Transverse colon (tissue), 4 donors: ENCODE data around the gene CHMP5.

Experiments
- CTCF ChIP-seq, 5 experiments: fragments of 200-600 bp in 3 of 5; fragments of 450-650 bp in 2 of 5; sonication (generic) in 3 of 5; IDR thresholded peaks; 1 replicate in 2 of 5; 2 replicates in 3 of 5; pipeline ENCODE4 v1.5.1; 2016 to 2017; ENCODE audit warnings: antibody characterized with exemption in 5 of 5, inconsistent platforms in 3 of 5, mild to moderate bottlenecking in 2 of 5, moderate library complexity in 1 of 5
- POLR2A ChIP-seq: fragments of 450-650 bp; IDR thresholded peaks from one replicate; pipeline ENCODE4 v1.6.1; 2016; ENCODE audit warnings: antibody characterized with exemption, mild to moderate bottlenecking, moderate library complexity
- POLR2AphosphoS5 ChIP-seq, 3 donors: sonication (generic); formaldehyde crosslinking; IDR thresholded peaks; one replicate each; pipeline ENCODE4 v1.6.1; 2016; ENCODE audit warnings: antibody characterized with exemption in 3 of 3

DNA sequence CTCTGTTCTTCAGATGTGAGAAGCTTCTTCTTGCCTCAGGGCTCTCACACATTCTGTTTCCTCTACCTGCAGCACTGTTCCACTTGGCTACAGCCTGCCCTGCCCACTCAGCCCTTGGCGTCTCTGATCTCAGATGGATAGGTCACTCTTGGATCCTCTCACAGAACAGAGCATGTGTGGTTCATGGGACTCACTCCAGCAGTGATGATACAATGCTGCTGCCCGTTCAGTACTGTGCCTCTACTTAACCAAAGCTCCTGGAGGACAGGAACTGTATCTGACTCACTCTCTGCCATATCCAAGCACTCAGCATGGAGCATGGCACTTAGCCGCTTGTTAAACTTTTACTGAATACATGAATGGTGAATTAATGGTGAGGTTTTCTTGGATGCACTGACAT is 28.3 kb upstream of the CHMP5 start:
- TF ChIP-seq CTCF (IDR thresholded peaks at IDR 0.05) (no peak), POLR2AphosphoS5 (IDR thresholded peaks at IDR 0.05) (no peak), POLR2A (no peak)
